Activated T-cell treated with anti-CD3 and anti-CD28 coated beads for 4 hours (primary cell): ENCODE measurements around the gene PLD6.
"Not testable (repeated sequence)": the region's sequence is repeated elsewhere in the genome, so short reads cannot be mapped to it uniquely, and the experiment has no call there.

Experiments used
- DNase-seq: peaks from one replicate; pipeline ENCODE4 v3.0.0-alpha.2; 2020

The PLD6 gene

DNA sequence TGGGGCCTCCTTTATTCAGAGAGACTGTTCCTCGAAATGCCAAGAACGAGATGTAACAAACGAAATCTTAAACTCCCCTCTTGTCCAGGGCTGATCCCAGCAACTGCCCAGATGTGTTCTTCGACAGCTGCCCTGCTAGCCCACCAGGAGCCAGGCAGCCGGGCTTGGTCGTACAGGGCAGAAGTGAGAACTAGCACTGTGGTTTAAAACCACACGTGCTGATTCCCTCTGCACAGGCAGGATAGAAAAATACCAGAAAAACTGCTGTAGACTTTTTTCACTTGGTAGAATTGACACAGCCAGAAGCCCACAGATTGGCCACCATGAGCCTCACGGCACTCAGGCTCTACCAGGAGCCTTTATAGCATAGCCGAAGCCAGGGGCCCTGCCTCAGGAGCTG, 33.1 kb downstream of the PLD6 start:
- DNase-seq: no peak

DNA sequence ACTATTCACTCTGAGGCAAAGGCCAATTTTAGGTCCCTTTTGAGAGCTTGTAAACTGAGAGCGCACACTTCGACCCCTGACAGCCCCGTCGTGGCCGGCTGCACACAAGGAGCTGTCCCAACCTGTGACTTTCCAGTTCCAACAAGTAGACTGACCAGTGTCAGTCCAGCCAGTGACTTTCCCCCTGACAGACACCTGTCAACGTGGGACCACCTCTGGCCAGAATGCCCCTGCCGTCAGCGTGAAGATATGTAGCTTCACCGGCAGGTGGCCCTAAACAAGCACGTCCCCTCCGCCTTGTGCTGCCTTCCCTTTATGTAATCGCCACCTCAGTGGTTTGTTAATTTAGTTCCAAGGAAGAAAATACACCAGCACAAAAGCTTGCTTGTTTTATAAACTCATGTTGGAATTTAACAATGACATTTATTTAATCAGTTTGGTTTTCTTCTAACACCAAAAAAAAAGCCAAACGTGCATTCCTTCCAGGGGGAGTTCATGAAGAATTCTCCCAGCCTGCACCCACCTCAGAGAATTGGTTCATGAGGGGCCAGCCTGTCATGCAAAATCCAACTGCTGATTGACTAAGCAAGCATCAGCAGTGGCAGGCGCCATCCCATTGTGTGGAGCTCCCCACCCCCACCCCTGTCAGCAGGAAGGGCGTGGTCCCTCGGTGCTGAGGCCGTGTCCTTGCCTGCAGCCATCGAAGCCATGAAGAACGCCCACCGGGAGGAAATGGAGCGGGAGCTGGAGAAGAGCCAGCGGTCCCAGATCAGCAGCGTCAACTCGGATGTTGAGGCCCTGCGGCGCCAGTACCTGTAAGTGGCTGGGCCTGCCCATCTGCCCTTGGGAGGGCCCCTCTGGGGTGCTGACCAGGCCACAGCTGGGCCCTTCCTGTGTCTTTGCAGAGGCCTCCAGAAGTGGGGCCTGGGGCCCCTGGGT, 33.9 kb downstream of the PLD6 start:
- no peak for DNase-seq

DNA sequence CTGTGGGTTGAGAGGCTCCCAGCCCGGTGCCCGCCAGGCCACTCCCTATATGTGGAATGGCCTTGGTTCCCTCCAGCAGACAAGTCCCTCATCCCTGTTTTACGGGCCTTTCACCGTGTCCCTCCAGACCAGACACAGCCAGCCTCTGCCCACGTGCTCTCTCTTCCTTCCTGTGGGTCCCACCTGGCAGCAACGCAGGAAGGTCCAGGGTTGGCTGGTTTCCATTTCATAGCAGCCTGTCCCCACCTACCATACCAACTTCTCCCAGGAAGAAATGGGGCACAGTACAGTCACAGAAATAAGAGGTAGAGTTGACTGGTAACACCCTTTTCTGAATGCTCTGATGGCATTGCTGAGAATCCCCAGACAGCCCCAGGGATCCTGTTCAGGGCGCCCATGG, 34.9 kb downstream of the PLD6 start:
- DNase-seq: no peak

DNA sequence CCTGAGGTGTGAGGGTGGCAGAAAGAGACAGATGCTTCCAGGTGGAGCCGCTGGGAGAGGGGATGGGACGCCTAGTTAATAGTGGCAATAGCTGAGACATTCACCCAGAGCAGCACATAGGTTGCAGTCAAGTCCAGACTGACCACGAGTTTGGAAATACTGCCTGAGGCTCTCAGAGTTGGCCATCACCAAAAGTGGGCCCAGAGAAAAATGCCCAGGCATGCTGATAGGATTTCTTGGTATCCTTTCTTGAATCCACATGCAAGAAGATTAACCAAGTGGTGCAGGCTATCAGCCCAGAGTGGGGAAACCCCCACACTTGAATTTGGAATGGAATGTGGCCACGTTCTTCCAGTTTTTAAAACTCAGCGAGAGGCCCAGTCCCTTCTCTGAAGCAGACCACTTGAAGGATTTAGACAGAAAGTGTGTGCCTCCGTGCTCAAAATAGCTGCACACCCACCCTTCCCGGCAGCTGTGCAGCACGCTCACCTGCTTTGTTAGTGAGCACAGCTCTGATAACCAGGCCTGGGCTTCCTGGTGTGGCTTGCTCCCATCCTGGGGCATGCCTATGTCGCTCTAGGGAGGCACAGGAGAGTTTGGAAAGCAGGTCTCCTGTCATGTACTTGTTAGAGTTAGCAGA, 35.7 kb downstream of the PLD6 start:
- no peak for DNase-seq

DNA sequence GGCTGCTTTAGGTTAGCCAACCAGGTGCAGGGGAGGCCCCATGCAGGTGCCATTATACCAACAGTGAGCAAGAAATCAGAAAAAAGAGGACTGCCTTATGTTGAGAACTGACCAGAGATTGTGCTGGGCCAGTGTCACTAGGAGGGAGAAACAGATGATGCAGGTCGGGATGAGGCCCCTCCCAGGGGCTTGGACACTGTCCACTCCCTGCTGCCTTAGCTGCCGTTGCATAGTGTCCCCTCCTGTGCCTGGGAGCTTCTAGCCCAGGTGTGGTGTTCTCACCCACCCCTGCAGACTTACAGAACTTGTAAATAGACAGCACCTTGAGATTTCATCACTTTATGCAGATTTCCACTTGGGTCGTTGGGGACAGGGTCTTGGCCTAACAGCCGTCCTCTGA, 36.7 kb downstream of the PLD6 start:
- DNase-seq: no peak

DNA sequence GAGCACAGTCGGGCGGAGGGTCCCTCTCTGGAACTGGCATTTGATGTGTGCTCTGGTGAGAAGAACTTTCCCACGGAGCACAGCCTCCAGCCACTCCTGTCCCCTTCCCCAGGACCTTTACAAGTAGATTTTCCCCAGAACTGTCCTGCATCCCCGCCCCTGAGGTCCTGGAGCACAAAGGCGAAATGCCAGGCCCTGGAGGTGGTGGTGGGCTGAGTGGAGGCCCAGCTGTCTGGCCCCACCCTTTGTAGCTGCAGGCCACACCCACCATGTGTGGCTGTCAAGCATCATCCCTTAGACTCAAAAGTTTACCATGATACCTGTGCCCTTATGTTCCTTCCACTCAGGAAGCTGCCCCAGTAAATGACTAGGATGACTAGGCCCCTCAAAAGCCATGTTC, 37.7 kb downstream of the PLD6 start:
- no peak for DNase-seq

DNA sequence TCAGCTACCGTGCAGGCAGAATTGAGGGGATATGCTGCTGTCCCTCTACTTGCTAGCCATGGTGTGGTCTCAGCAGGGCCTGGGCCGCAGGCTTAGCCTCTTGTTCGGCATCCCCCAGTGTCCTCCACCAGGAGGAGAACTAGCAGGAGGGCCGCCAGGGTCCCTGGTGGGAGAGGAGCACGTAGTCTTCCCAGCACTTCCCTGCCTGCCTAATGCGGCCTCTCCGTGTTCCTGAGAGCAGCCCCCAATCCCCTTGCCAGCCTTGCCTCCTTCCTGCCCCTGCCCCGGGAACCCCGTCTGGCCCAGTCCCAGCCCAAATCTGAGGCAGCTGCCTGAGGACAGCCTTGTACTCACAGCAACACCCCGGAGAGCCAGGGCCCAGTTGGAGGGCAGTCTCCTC, 38.1 kb downstream of the PLD6 start:
- no peak for DNase-seq

DNA sequence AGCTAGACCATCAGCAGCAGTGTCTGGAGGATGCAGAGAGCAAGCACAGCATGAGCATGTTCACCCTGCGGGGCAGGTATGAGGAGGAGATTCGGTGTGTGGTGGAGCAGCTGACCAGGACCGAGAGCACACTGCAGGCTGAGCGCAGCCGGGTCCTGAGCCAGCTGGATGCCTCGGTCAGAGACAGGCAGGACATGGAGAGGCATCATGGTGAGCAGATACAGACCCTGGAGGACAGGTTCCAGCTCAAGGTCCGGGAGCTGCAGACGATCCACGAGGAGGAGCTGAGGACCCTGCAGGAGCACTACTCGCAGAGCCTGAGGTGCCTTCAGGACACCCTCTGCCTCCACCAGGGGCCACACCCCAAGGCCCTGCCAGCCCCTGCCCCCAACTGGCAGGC, 38.8 kb downstream of the PLD6 start:
- no peak for DNase-seq

DNA sequence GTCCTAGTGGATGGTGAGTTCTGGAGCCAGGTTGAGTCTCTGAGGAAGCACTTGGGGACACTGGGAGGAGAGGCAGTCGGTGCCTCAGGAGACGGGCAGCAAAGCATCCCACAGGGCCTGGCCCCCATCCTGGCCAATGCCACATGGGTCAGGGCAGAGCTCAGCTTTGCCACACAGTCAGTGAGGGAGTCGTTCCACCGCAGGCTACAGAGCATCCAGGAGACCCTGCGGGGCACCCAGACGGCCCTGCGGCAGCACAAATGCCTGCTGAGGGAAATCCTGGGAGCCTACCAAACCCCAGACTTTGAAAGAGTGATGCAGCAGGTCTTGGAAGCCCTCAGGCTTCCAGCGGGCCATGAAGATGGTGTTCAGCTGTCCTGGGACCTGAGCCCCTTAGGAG, 39.7 kb downstream of the PLD6 start:
- no peak for DNase-seq

DNA sequence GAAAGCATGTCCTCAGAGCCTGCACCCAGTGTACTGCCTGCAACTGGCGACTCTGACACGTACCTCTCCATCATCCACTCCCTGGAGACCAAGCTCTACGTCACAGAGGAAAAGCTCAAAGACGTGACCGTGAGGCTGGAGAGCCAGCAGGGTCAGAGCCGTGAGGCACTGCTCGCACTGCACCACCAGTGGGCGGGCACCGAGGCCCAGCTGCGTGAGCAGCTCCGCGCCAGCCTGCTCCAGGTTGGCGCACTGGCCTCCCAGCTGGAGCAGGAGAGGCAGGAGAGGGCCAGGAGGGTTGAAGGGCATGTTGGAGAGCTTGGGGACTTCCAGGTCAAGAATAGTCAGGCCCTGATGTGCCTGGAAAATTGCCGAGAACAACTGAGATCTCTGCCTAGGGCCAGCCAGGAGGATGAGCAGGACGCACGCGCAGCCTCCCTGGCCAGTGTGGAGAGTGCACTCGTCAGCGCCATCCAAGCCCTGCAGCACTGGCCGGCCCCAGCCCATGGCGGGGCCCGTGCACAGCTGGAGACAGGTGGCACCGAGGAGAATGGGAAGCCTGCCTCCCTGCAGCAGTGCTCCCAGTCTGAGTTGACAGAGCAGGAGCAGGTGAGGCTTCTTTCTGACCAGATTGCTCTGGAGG, 40.3 kb downstream of the PLD6 start:
- DNase-seq: no peak

DNA sequence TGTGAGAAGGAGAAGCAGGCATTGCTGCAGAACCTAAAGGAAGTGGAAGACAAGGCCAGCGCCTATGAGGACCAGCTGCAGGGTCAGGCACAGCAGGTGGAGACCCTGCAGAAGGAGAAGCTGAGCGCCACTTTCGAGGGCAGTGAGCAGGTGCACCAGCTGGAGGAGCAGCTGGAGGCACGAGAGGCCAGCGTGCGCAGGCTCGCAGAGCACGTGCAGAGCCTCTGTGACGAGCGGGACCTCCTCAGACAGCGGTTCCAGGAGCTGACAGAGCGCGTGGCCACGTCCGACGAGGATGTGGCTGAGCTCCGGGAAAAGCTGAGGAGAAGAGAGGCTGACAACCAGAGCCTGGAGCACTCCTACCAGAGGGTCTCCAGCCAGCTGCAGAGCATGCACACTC, 41.5 kb downstream of the PLD6 start:
- no peak for DNase-seq

DNA sequence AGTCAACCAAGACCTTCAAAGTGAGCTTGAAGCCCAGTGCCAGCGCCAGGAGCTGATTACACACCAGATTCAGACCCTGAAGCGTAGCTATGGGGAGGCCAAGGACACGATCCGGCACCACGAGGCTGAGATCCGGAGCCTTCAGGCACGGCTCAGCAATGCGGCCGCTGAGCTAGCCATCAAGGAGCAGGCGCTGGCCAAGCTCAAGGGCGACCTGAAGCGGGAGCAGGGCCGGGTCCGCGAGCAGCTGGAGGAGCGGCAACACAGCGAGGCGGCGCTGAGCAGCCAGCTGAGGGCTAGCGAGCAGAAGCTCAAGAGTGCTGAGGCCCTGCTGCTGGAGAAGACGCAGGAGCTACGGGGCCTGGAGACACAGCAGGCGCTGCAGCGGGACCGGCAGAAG, 42.0 kb downstream of the PLD6 start:
- DNase-seq: no peak

DNA sequence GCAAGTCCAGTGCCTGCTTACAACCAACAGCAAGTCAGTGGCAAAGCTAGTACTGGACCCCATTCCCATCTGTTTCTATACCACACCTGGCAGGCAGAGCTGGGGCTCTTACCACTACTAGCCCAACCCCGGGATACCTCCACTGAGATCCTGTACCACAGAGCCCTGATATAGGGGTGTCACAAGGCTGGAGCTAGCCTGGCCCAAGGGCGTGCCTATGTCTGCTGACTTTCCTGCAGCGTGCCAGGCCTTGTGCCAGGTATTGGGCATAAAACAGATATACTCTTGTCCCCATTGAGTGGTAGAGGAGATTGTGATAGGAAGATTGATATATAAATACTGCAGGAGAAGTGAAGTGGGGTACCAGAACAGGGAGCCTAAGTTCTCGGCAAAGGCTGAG, 44.4 kb downstream of the PLD6 start:
- DNase-seq: no peak

DNA sequence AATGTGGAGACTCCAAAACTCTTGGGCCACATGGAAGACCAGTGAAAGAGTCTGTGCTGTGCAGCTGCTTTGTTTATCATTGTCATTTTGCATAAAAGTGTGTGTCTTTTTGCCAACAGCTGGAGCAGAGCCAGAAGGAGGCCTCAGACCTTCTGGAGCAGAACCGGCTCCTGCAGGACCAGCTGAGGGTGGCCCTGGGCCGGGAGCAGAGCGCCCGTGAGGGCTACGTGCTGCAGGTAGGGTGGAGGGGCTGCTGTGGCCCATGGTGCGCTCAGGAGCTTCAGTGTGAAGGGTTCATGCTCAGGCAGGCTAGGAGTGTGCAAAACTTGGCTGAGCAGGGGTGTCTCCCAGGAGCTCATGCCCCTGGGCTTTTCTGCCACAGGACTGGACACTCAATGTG, 45.0 kb downstream of the PLD6 start:
- no peak for DNase-seq

DNA sequence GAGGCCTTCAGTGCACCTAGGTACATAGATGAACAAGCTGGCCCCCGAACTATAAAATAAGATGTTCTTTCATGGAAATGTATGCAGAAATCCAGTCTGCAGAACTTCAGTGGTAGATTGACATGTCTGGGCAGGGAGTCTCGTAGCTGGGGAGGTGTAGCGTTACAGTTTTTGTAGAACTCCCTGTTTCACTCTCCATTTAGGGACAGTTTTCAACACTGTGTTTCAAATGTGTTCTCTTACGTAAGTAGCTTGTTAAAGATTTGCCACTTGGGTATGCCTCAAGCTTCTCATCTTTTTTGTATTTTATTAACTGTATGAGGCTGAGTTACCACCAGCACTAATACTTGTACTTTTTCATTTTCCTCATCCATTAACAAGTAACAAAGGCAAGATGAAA, 46.6 kb downstream of the PLD6 start:
- DNase-seq: no peak

DNA sequence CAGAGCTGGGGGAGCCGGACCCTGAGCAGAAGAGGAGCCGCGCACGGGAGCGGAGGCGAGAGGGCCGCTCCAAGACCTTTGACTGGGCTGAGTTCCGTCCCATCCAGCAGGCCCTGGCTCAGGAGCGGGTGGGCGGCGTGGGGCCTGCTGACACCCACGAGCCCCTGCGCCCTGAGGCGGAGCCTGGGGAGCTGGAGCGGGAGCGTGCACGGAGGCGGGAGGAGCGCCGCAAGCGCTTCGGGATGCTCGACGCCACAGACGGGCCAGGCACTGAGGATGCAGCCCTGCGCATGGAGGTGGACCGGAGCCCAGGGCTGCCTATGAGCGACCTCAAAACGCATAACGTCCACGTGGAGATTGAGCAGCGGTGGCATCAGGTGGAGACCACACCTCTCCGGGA, 47.6 kb downstream of the PLD6 start:
- not testable (repeated sequence) for DNase-seq

DNA sequence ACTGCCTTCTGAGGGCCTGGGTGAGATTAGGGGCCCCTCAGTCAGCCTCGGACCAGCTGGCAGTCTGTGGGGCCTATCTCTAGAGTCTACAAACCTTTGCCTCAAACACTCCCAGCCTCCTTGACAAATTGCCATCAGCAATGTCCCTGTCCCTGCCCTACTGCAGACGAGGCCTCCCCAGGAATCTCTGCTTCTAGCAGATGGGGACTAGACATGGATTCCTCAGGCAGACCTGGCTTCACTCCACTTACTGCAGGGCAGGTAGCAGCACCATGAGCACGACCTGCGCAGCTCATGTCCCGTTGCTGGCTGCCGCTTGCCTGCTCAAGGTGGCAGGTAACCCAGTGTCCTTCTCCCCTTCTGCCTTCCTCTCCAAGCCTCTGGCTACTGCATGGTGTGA, 49.1 kb downstream of the PLD6 start:
- DNase-seq: no peak

DNA sequence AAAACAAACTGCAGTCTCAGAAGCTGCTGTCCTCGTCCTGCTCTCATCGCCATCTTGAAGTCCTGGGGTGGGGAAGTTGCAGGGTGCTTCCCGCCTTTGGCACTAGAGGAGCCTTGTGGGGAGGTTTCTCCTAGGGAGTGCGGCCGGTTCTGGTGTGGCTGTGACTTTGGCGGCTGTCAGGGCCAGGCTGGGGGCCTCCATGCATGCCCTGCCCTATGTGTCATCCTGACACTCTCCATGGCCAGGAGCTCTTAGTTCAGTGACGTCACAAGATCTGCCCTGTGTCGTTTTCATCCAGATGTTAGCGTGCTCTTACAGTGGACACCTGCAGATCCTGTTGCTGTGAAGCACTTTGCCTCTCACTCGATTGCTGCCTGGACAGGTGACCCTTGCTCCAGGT, 49.6 kb downstream of the PLD6 start:
- no peak for DNase-seq

DNA sequence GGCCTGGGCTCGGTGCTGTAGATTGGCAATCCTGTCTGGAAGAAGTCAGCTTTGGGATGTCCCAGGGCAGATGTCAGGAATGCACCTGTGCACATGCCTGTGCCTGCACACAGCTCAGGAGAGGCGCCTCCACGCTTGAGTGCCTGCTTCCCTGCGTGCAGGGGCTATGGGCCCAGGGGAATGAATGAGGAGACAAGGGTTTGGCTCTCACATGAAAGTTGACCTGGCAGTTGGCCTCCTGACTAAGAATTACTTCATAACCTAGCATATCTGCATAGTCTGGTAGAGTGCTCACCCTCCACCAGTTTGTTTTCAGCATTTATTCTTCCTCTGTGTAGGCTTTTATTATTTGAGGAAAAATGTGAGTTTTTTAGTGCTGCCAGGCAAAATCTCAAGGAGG, 50.0 kb downstream of the PLD6 start:
- DNase-seq: no peak

DNA sequence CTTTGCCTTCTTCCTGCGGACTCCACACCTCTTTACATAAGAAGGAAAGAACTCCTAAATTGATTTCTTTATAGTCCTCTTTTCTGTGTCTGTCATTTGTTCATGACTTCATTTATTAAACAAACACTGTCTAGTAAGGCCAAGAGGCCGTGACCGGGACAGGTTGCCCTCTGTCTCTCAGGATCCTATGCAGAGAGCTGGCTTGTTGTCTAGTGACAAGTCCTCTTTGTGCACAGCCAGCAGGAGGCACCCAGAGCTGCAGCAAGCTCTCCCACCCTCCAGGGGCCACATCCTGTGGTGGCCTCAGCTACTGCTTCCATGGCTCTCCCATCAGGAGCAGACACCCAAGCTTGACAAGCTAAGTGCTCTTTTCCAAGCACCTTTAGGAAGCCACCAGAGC, 50.6 kb downstream of the PLD6 start:
- DNase-seq: no peak

DNA sequence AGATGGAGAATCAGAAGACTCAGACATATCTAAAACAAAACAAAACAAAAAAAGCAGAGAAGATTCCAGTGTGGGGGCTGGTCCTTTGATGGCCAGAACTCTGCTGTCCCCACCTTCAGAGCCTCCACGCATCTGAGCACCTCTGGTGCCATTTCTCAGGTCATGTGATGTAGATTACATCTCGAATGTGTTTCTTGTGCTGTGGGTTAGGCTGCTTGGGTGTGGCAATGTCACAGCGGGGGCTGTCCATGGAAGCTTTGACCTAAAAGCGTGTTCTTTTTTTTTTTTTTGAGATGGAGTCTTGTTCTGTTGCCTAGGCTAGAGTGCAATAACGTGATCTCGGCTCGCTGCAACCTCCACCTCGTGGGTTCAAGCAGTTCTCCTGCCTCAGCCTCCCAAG, 51.2 kb downstream of the PLD6 start:
- no peak for DNase-seq

DNA sequence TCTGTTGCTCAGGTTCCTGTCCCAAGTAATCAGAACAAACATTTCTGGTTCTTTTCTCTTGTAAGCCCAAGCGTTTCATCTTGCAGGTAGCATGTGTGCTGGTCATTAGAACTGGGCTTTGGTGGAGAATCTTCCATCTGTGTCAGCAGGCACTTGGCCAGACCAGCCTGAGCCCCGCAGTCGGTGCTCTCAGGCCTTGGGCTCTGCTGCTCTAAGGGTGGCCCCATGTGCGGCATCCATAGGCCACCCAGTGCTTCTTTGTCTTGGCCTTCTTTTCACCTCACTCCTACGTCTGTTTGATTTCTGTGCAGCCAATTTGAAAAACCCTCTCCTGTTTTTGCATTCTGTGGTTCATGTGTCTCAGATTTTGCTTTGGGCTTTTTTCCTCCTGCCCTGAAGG, 51.6 kb downstream of the PLD6 start:
- no peak for DNase-seq

DNA sequence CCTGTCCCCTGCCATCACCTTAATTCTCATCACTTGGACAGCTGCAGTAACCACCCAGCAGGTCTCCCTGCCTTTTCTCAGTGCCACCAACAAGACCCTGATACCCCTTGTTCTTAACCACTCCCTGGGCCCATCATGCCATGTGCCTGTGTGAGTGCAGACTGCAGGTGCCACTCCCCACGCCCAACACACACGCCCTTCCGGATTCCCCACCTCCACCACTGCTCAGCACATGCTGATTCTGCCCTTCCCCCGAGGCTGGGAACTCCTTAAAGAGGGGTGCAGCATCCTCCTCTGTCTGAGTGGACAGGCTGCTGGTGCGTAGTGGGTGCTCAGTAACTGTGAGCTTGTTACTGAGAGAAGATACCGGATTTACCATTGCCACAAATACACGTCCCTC, 52.4 kb downstream of the PLD6 start:
- no peak for DNase-seq

DNA sequence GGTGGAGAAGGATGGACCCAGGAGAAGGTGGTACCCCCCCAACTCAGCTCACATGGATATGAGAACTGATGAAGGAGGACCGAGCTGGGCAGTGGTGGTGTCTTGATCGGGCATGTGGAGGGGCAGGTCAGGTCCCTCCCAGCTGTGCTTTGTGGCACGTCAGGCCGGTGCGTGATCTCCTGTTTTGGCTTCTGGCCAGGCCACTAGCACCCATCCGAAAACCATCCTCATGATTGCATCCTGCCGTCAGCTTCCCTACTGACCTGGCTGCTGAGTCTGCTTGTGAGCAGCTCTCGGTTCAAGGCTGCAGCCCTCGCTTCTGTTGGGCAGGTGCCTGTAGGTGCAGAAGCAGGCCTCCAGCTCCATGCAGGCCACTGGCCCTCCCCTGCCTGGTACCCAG, 53.1 kb downstream of the PLD6 start:
- no peak for DNase-seq
